HCT116 (cell line): ENCODE results near the gene SAMD13. TPM values are rescaled to one million over a fixed set of nuclear protein-coding genes. Genes with fewer than 3 reads are reported as not detected.
A peak's percentile ranks its signal among the peaks of the same experiment; 100 is the strongest.

Experiments used
- ATAC-seq: fragments of 200-7000 bp; cut with Tn5 transposase; 2 replicates; pipeline ENCODE4 v1.9.1; 2020; ENCODE audit warnings: mild to moderate bottlenecking, moderate library complexity
- BruUV-seq: library from RNA; stranded (reverse); fragments of 400-500 nt; replicated peaks from 2 replicates; lab custom pipeline; 2021; lab: Mats Ljungman, UMichigan
- CTCF ChIA-PET: fragments of 300-600 bp; sonication (Branson Sonifier 250); formaldehyde crosslinking; loops from one replicate; lab custom pipeline; 2021; ENCODE audit warnings: antibody characterized with exemption; lab: Charles Lee
- POLR2A ChIA-PET: fragments of 300-600, 350-600 bp; sonication (Branson Sonifier 250); formaldehyde crosslinking; loops from one replicate; lab custom pipeline; 2021; ENCODE audit warnings: antibody characterized with exemption; lab: Charles Lee
- RAD21 ChIA-PET, 2 experiments: fragments of 300-600 bp; sonication (Branson Sonifier 250); formaldehyde crosslinking; loops; one replicate each; lab custom pipeline; 2023; ENCODE audit warnings: low total read pairs in 2 of 2; ENCODE audit not compliant: uncharacterized antibody in 2 of 2, unreplicated experiment in 2 of 2, low non-redundant PET in 1 of 2; lab: Charles Lee
- DNase-seq: peaks from one replicate; pipeline ENCODE4 v3.0.0-alpha.2; 2010; ENCODE audit warnings: low read depth, low spot score
- H2AFZ ChIP-seq: fragments of 200-600 bp; shearing (Covaris generic), sonication (generic); 2 replicates; pipeline ENCODE4 v1.6.1; 2017; ENCODE audit warnings: low read depth, mixed run types, mixed read lengths, antibody characterized with exemption, low read length; ENCODE audit not compliant: poor library complexity, severe bottlenecking
- H3K27ac ChIP-seq: 2 replicates; pipeline ENCODE4 v1.5.1; 2012; ENCODE audit warnings: low read depth, low read length
- H3K27me3 ChIP-seq: fragments of 200-600 bp; sonication (generic); 2 replicates; pipeline ENCODE4 v1.6.1; 2016; ENCODE audit warnings: mixed run types, low read length, mixed read lengths; ENCODE audit not compliant: insufficient read depth
- H3K36me3 ChIP-seq, 2 experiments: fragments of 200-500 bp in 1 of 2; fragments of 200-600 bp in 1 of 2; sonication (Bioruptor generic) in 1 of 2; sonication (generic) in 1 of 2; 2 replicates each; pipeline versions ENCODE4 v1.5.1 to v1.6.1; 2014 to 2016; ENCODE audit warnings: low read length in 2 of 2, inconsistent platforms in 1 of 2, mixed read lengths in 1 of 2, mixed run types in 1 of 2; ENCODE audit not compliant: insufficient read depth in 2 of 2, control insufficient read depth in 1 of 2
- H3K4me1 ChIP-seq, 2 experiments: fragments of 200-600 bp in 1 of 2; sonication (generic) in 1 of 2; 2 replicates each; pipeline versions ENCODE4 v1.5.1 to v1.6.1; 2012 to 2017; ENCODE audit warnings: low read length in 2 of 2, inconsistent platforms in 1 of 2, mild to moderate bottlenecking in 1 of 2, mixed read lengths in 1 of 2, mixed run types in 1 of 2, moderate library complexity in 1 of 2; ENCODE audit not compliant: insufficient read depth in 2 of 2, control insufficient read depth in 1 of 2
- H3K4me2 ChIP-seq: fragments of 200-600 bp; sonication (generic); 2 replicates; pipeline ENCODE4 v1.6.1; 2017; ENCODE audit warnings: mixed run types, low read length, mixed read lengths
- H3K4me3 ChIP-seq, 2 experiments: fragments of 200-600 bp in 1 of 2; sonication (generic) in 1 of 2; replicated peaks in 1 of 2; 2 replicates each; pipeline ENCODE4 v1.5.1; 2011 to 2016; ENCODE audit warnings: low read length in 2 of 2, control low read depth in 1 of 2, low read depth in 1 of 2, mild to moderate bottlenecking in 1 of 2, mixed read lengths in 1 of 2, mixed run types in 1 of 2
- H3K79me2 ChIP-seq: fragments of 200-600 bp; sonication (generic); 2 replicates; pipeline ENCODE4 v1.6.1; 2017; ENCODE audit warnings: mild to moderate bottlenecking, mixed run types, low read length, moderate library complexity, mixed read lengths; ENCODE audit not compliant: insufficient read depth
- H3K9ac ChIP-seq: fragments of 200-600 bp; sonication (generic); 2 replicates; pipeline ENCODE4 v1.6.1; 2016; ENCODE audit warnings: low read length, mixed read lengths
- H3K9me2 ChIP-seq: fragments of 200-600 bp; sonication (generic), shearing (Covaris generic); 2 replicates; pipeline ENCODE4 v1.6.1; 2017; ENCODE audit warnings: mixed run types, mild to moderate bottlenecking, moderate library complexity; ENCODE audit not compliant: insufficient read depth
- H3K9me3 ChIP-seq, 2 experiments: fragments of 200-500 bp in 1 of 2; fragments of 200-600 bp in 1 of 2; sonication (Bioruptor generic) in 1 of 2; sonication (generic) in 1 of 2; 2 replicates each; pipeline ENCODE4 v1.6.1; 2014 to 2017; ENCODE audit warnings: low read length in 2 of 2, mixed read lengths in 2 of 2, inconsistent platforms in 1 of 2, low read depth in 1 of 2, mild to moderate bottlenecking in 1 of 2, mixed run types in 1 of 2, moderate library complexity in 1 of 2; ENCODE audit not compliant: control insufficient read depth in 1 of 2, insufficient read depth in 1 of 2
- H4K20me1 ChIP-seq: fragments of 200-600 bp; sonication (generic), shearing (Covaris generic); 2 replicates; pipeline ENCODE4 v1.6.1; 2017; ENCODE audit warnings: mixed run types, mild to moderate bottlenecking, moderate library complexity; ENCODE audit not compliant: insufficient read depth
- CBX3 ChIP-seq: IDR thresholded peaks from 2 replicates; pipeline ENCODE4 v1.6.1; 2012; ENCODE audit warnings: low read depth
- CEBPB ChIP-seq: IDR thresholded peaks from 2 replicates; pipeline ENCODE4 v1.6.1; 2012; ENCODE audit warnings: low read depth
- CTCF ChIP-seq, 3 experiments: fragments of 200-600 bp in 1 of 3; sonication (generic) in 1 of 3; IDR thresholded peaks in 2 of 3; conservative IDR thresholded peaks in 1 of 3; 2 replicates each; pipeline ENCODE4 v1.5.1; 2012 to 2017; ENCODE audit warnings: low read depth in 2 of 3, low read length in 2 of 3, antibody characterized with exemption in 1 of 3, borderline replicate concordance in 1 of 3, control low read depth in 1 of 3, mild to moderate bottlenecking in 1 of 3, mixed read lengths in 1 of 3, mixed run types in 1 of 3, moderate library complexity in 1 of 3; ENCODE audit not compliant: insufficient read depth in 1 of 3
- EGR1 ChIP-seq: IDR thresholded peaks from 2 replicates; pipeline ENCODE4 v1.6.1; 2012; ENCODE audit warnings: low read depth
- EZH2 ChIP-seq: fragments of 200-600 bp; sonication (generic); IDR thresholded peaks from 2 replicates; pipeline ENCODE4 v1.6.1; 2017; ENCODE audit warnings: antibody characterized with exemption, mixed run types
- EZH2phosphoT487 ChIP-seq: fragments of 200-600 bp; IDR thresholded peaks from 2 replicates; pipeline ENCODE4 v1.6.1; 2018; ENCODE audit warnings: antibody characterized with exemption, borderline replicate concordance
- FOSL1 ChIP-seq: IDR thresholded peaks from 2 replicates; pipeline ENCODE4 v1.6.1; 2012; ENCODE audit warnings: low read depth
- JUND ChIP-seq: IDR thresholded peaks from 2 replicates; pipeline ENCODE4 v1.6.1; 2012
- POLR2A ChIP-seq: IDR thresholded peaks from 2 replicates; pipeline ENCODE4 v1.7.0; 2011; ENCODE audit warnings: borderline replicate concordance; ENCODE audit not compliant: insufficient read depth, insufficient read length; ENCODE audit errors: extremely low read depth
- POLR2AphosphoS5 ChIP-seq: IDR thresholded peaks from 2 replicates; pipeline ENCODE4 v1.6.1; 2011; ENCODE audit warnings: mild to moderate bottlenecking, low read depth, low read length, moderate library complexity
- SIN3A ChIP-seq: IDR thresholded peaks from 2 replicates; pipeline ENCODE4 v1.6.1; 2012; ENCODE audit warnings: low read depth
- SP1 ChIP-seq: IDR thresholded peaks from 2 replicates; pipeline ENCODE4 v1.6.1; 2012; ENCODE audit warnings: low read depth
- SRF ChIP-seq: IDR thresholded peaks from 2 replicates; pipeline ENCODE4 v1.6.1; 2012; ENCODE audit warnings: low read depth
- TCF7L2 ChIP-seq: IDR thresholded peaks from 2 replicates; pipeline ENCODE4 v1.7.0; 2011; ENCODE audit warnings: borderline replicate concordance, inconsistent platforms; ENCODE audit not compliant: insufficient read depth, insufficient read length; ENCODE audit errors: extremely low read depth
- YY1 ChIP-seq: IDR thresholded peaks from 2 replicates; pipeline ENCODE4 v1.6.1; 2011; ENCODE audit warnings: low read length, low read depth, moderate library complexity, mild to moderate bottlenecking; ENCODE audit not compliant: insufficient replicate concordance; ENCODE audit errors: extremely low read depth
- ZBTB33 ChIP-seq: IDR thresholded peaks from 2 replicates; pipeline ENCODE4 v1.6.1; 2011; ENCODE audit warnings: mild to moderate bottlenecking, low read length, moderate library complexity; ENCODE audit not compliant: insufficient replicate concordance; ENCODE audit errors: extremely low read depth
- ZFX ChIP-seq: fragments of 450-650 bp; IDR thresholded peaks from 2 replicates; pipeline ENCODE4 v1.6.1; 2017
- ZNF274 ChIP-seq: fragments of 200-500 bp; sonication (Bioruptor generic); IDR thresholded peaks from 2 replicates; pipeline ENCODE4 v1.6.1; 2014; ENCODE audit warnings: mild to moderate bottlenecking, low read depth, low read length, inconsistent platforms
- intact Hi-C: fragments of 100-400 bp; cut with micrococcal nuclease; formaldehyde crosslinking; loops from 2 replicates; pipeline ENCODE4 v1.10.0; 2022
- total RNA-seq: library from RNA; stranded (reverse); gene quantifications from one replicate; pipeline ENCODE4 v1.2.1, GENCODE V29; 2021; ENCODE audit not compliant: unreplicated experiment
- TF ChIP-seq, protein P1 (sequence below): IDR thresholded peaks from 2 replicates; pipeline ENCODE4 v1.6.1; 2012

SAMD13 gene
- total RNA-seq, 1 experiment from 2014 or later = 14.9 TPM

DNA sequence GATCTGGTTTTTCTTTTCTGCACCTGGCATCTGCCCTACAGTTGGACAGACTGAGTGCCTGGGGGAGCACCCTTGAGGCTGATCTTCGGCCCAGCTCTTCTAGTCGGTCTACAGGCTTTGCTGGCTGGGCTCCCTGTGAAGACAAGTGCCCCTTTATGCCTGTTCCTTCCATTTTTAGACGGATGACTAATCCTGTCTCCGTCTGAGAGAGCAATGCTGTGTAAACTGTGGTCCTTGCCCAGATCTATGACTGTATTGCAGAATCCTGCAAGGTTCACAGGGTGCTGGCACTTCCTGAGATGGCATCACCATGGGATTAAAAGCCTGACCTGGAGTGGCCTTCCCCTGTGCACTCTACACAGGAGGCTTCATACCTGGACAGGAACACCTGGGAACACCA is 47.6 kb upstream of the SAMD13 start (continued):
- no peak for TF ChIP-seq ZNF274
- TF ChIP-seq SIN3A = peak; percentile 93
- TF ChIP-seq SRF = peak; percentile 83
- TF ChIP-seq, all 23 proteins: peak for 14

DNA sequence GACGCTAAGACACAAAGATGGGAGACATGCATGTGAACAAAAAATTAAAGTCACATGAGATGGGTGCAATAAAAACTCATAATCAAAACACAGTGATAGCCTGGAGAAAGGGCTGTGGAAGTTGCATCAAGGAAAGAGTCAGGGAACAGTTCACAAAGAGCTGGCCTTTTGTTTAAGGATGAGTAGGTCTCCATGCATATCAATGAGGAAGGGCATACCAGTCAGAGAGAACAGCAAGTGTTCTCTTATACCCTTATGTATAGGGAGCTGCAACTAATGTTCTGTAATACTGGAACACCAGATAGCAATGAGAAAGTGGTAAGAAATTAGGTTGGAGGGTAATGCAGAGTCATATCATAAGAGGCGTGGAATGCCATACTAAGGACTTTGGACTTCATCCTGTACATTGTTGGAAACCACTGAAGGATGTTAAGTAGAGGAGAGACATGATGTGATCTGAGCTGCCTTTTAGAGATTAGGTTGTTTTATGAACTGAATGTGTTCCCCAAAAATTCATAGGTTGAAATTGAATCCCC is 46.7 kb upstream of the SAMD13 start:
- Histone ChIP-seq H3K4me2 (peak overlapping the region; percentile 67), H3K4me1 (peaks cover 31 to 41% of the 10 kb centered on the region in 2 experiments), H3K27ac (peak overlapping the region; percentile 74), H3K4me3 (no peak overlapping the region), H2AFZ (no peak overlapping the region), H3K9me2 (no peaks in the 10 kb centered on the region), H3K9me3 (no peaks in the 10 kb centered on the region), H4K20me1 (no peaks in the 10 kb centered on the region), H3K27me3 (no peaks in the 10 kb centered on the region), H3K36me3 (0 out of 4 replicates have a peak, but pooled peaks cover 0 to 3% of the 10 kb centered on the region in 2 experiments), H3K79me2 (no peaks in the 10 kb centered on the region), H3K9ac (no peak overlapping the region)
- intact Hi-C loops = loop anchor here (5.0 kb wide), 2 partner anchors 43 to 112 kb away; partner anchors contain the start of gene PRKACB
- ChIA-PET POLR2A (interaction anchor here (1.5 kb wide), 1 partner anchor 7 kb away, joined by 3 read pairs; no protein-coding TSS in a partner anchor), RAD21 (no interaction called here), CTCF (no interaction called here)
- no TSS peak for BruUV-seq
- no peak for ATAC-seq
- TF ChIP-seq EZH2 = no peak
- no peak for TF ChIP-seq ZFX
- no peak for TF ChIP-seq SP1
- TF ChIP-seq YY1 = no peak
- TF ChIP-seq JUND = no peak
- no peak for TF ChIP-seq EGR1
- no peak for TF ChIP-seq ZNF274
- TF ChIP-seq POLR2A = no peak
- TF ChIP-seq SRF = no peak
- TF ChIP-seq, protein P1, sequence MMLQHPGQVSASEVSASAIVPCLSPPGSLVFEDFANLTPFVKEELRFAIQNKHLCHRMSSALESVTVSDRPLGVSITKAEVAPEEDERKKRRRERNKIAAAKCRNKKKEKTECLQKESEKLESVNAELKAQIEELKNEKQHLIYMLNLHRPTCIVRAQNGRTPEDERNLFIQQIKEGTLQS = no peak
- no peak for TF ChIP-seq CEBPB
- TF ChIP-seq TCF7L2 = no peak
- no peak for TF ChIP-seq FOSL1
- TF ChIP-seq EZH2phosphoT487 = no peak
- TF ChIP-seq POLR2AphosphoS5 = no peak
- no peak for TF ChIP-seq ZBTB33
- TF ChIP-seq SIN3A = no peak
- TF ChIP-seq CTCF (IDR thresholded peaks at IDR 0.05 in 2 of 3, conservative IDR thresholded peaks at IDR 0.05 in 1 of 3; ENCODE audit: borderline replicate concordance in 1 of 3, insufficient read depth in 1 of 3, low read depth in 2 of 3, low read length in 2 of 3) = no peak
- TF ChIP-seq CBX3 = no peak
- DNase-seq = no peak
